Mucosa of descending colon (tissue), 3 donors: ENCODE results near the gene PSMB5. TPM values are rescaled to one million over a fixed set of nuclear protein-coding genes. Genes with fewer than 3 reads are reported as not detected.

Experiments used
- ATAC-seq: fragments of 200-7000 bp; cut with Tn5 transposase; one replicate; pipeline ENCODE4 v1.9.1; 2020; ENCODE audit warnings: mild to moderate bottlenecking, moderate library complexity
- DNase-seq, 3 donors: peaks; one replicate each; pipeline ENCODE4 v3.0.0-alpha.2; 2020
- H3K36me3 ChIP-seq: fragments of 200-600 bp; one replicate; pipeline ENCODE4 v1.8.0; 2021; ENCODE audit warnings: low read depth, mild to moderate bottlenecking
- H3K4me1 ChIP-seq: fragments of 200-600 bp; one replicate; pipeline ENCODE4 v1.8.0; 2021; ENCODE audit warnings: low read depth, mild to moderate bottlenecking
- H3K4me3 ChIP-seq: fragments of 200-600 bp; one replicate; pipeline ENCODE4 v1.8.0; 2021; ENCODE audit warnings: mild to moderate bottlenecking
- H3K9me3 ChIP-seq: fragments of 200-600 bp; one replicate; pipeline ENCODE4 v1.8.0; 2021; ENCODE audit warnings: mild to moderate bottlenecking
- intact Hi-C, 2 donors: fragments of 100-400 bp; cut with DNase I in 1 of 2; cut with micrococcal nuclease in 1 of 2; formaldehyde crosslinking; loops; one replicate each; pipeline versions ENCODE4 v1.11.0 to v1.11.1; 2022; cut with DNase I, micrococcal nuclease
- total RNA-seq, 3 donors: library from RNA; stranded (reverse); fragmentation: NEBNext Ultra II Directional in 2 of 3; extraction: Animal tissue kit (Norgen Biotek cat#: 25700) in 2 of 3; gene quantifications; one replicate each; pipeline versions ENCODE4 v1.2.1 to v1.2.4, GENCODE V29; 2021 to 2023
- TF ChIP-seq, protein P1 (sequence below): fragments of 200-600 bp; IDR thresholded peaks from one replicate; pipeline ENCODE4 v1.8.0; 2022; ENCODE audit warnings: antibody characterized with exemption, mild to moderate bottlenecking
- donor health status: DM: no; HTN: no; CAD: no; lungs with moderate emphysema.
- donor health status: DM: no; HTN: no; CAD: no.
- donor health status: DM: no; HTN: yes; CAD: no.

PSMB5 gene
- total RNA-seq, 3 donors from 2014 or later: 54.4 to 94.3 (median 92.5) TPM

DNA sequence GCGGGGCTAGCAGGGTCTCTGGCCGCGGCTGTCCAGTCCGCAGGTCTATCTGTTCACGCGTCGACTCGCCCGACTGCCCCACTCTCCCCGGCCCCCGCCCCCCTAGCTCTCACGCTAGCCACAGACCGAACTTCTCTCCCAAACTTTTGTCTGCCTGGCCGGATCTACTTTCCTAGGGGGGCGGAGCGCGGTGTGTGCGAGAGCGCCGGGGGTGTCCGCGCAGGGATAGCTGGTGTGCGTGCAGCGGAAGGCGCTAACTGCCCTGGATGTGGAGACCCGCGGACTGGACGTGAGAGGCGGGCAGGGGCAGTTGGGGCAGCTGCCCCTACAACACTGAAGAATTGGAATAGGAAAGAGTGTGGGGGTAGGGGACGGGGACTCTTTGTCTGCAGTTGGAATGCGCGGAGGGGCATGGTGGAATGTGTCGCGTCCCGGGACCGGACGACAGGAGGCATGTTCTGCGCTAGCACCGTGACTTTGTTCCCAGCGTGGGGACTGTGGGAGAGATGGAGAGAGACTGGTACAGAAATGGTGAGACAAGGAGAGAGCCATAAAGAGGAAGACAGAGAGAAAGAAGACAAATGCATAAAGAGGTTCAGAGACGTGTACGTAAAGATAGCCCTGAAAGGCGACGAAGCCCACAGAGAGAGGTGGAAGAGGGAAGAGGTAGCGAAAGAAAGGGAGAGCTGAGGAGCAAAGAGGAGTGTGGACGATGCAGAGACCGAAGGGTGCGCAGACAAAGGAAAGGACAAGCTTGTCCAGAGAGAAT lies 52.0 kb downstream of the PSMB5 start, which contains the start of gene AJUBA:
Gene AJUBA, minus strand, starts transcription at position 75 of the 769 bp plus-strand sequence. CDS start 285 bp downstream, outside the sequence.
- intact Hi-C loops: no loop called here
- H3K36me3 ChIP-seq: no peaks in the 10 kb centered on the region
- H3K4me1 ChIP-seq: peaks cover 26% of the 10 kb centered on the region

DNA sequence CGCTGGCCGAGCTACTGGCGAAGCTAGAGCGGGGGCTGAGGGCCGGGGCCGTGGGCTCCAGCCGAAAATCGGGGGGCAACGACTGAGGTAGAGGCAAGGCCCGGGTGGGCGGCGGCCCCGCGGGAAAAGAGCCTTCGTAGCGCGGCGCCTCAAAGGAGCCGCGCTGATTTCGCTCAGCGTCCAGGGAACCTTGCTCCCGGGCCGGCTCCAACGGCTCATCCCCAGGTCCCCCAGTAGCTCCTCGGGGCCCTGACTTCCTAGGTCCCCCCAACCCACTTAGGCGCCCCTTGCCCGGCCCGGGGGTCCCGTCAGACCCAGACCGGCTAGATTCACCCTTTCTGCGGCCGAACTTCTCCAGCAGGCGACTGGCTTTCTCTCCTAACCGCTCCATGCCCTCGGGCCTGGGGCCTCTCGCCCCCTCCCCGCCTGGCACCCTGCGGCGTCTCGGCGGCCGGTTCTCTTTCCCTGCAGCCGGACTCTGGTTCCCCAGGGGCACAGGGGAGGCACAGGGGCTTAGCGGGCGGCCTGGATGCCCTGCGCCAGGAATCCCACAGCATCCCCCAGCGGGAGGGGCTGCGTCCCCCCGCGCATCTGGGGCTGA lies 52.7 kb downstream of the PSMB5 start:
- no peaks in the 10 kb centered on the region for H3K36me3 ChIP-seq
- H3K4me1 ChIP-seq: peaks cover 32% of the 10 kb centered on the region
- ATAC-seq (no peak), DNase-seq (no peak)
- peak overlapping the region; percentile 26 for H3K4me3 ChIP-seq
- H3K9me3 ChIP-seq: no peaks in the 10 kb centered on the region
- TF ChIP-seq, protein P1, sequence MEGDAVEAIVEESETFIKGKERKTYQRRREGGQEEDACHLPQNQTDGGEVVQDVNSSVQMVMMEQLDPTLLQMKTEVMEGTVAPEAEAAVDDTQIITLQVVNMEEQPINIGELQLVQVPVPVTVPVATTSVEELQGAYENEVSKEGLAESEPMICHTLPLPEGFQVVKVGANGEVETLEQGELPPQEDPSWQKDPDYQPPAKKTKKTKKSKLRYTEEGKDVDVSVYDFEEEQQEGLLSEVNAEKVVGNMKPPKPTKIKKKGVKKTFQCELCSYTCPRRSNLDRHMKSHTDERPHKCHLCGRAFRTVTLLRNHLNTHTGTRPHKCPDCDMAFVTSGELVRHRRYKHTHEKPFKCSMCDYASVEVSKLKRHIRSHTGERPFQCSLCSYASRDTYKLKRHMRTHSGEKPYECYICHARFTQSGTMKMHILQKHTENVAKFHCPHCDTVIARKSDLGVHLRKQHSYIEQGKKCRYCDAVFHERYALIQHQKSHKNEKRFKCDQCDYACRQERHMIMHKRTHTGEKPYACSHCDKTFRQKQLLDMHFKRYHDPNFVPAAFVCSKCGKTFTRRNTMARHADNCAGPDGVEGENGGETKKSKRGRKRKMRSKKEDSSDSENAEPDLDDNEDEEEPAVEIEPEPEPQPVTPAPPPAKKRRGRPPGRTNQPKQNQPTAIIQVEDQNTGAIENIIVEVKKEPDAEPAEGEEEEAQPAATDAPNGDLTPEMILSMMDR: no peak
- intact Hi-C loops: no loop called here

More for the DNA sequence above, 52.0 kb downstream of the PSMB5 start, which contains the start of gene AJUBA:
- peak; percentile 87 to 92 (median 91) for DNase-seq
- H3K9me3 ChIP-seq: no peaks in the 10 kb centered on the region
- ATAC-seq: peak; percentile 75
- peak within 1 kb of the TSS; percentile 26 for H3K4me3 ChIP-seq
- TF ChIP-seq, protein P1: no peak

DNA sequence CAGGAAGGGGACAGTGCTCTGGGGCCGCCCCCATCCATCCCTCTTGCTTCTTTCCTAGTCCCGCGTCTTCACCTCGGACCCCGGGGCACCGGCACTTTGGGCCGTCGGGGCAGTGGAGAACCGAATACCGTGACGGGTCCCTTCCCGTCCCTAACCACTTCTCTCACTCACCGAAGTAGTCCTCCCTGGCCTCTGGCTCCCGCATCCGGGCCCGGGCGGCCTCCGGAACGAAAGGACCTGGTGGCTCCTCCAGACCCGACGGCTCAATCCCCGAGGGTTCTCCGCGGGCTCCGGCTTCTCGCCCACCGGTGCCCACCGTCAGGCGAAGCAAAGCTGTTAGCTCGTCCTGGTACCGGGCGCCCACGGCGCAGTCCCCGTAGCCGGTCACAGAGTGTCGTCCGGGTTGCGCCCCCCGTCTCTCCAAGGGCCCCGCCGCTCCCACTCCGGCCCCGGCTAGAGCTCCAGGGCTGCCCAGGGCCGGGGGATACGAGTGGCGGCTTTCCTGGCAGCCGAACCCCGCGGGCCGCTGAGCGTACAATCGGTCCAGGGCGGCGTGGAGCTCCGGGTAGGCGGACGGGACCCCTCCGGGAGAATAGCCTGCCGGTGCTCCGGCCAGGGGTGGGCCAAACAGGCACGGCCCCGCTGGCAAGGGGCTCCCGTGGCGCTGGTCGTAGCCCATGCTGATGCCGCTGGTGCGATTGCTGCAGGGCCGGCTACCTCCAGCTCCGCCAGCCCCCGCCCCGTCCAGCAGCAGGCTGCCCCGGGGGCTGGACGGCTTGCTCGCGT lies 53.4 kb downstream of the PSMB5 start:
- TF ChIP-seq, protein P1: no peak
- Histone ChIP-seq H3K9me3 (no peaks in the 10 kb centered on the region), H3K36me3 (no peaks in the 10 kb centered on the region), H3K4me1 (peaks cover 39% of the 10 kb centered on the region), H3K4me3 (peak overlapping the region; percentile 26)
- intact Hi-C loops: no loop called here
- ATAC-seq (no peak), DNase-seq (peak in 1 of 3 donors; percentile 43)

DNA sequence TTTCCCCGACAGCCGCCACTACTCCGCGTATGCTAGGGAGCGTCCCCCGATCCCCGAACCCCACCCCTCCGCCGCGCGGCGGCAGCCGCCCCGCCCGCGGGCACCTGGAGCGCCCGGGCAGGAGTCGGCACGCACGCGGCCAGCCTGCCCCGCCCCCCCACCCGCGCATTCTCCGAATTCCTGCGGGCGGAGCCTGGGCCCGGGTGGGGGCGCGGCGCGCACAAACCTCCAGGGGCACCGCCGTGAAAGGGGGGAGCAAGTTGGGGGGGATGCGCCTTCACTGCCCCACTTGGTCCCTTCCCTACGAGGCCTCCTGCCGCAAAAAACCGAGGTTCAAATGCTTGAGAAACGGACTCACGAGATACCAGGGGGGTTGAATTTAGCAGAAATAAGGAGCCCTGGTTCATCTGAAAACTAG lies 54.0 kb downstream of the PSMB5 start:
- peak; percentile 31 for ATAC-seq
- peaks cover 39% of the 10 kb centered on the region for H3K4me1 ChIP-seq
- H3K4me3 ChIP-seq: no peak overlapping the region
- TF ChIP-seq, protein P1: no peak
- H3K36me3 ChIP-seq: no peaks in the 10 kb centered on the region
- intact Hi-C loops: no loop called here
- peak in 2 of 3 donors; percentile 43 to 76 for DNase-seq
- no peaks in the 10 kb centered on the region for H3K9me3 ChIP-seq

DNA sequence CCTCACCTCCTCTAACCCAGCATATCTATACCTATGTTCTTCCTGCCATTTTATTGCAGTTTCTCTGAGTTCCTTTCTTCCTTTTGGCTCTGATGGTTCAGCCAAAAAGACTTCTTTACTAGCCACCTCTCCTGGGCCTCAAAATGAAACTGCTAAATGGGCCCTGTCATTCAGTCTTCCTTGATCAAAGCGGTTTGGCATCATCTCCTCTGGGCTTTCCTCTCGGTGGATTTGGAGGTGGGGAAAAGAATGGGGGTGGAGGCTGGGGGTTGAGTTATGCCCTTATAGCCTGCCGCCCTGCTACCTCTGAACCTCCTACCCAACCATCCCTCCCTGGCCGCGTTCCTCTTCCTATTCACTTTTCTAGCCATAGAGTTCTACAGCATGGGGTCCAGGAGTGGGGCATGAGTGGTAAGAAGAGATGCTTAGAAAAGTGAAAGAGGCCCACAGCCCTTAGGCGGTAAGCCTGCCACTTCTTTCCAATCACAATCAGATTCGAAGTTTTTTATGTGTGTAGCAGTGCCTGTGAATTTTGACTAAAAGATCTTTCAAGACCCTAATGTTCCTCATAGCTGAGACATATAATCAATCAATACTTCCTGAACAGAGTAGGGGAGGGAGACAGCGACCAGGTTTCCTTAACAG lies 54.8 kb downstream of the PSMB5 start:
- peaks cover 39% of the 10 kb centered on the region for H3K4me1 ChIP-seq
- no peaks in the 10 kb centered on the region for H3K9me3 ChIP-seq
- ATAC-seq (no peak), DNase-seq (no peak)
- intact Hi-C loops: no loop called here
- TF ChIP-seq, protein P1: no peak
- no peak overlapping the region for H3K4me3 ChIP-seq
- H3K36me3 ChIP-seq: no peaks in the 10 kb centered on the region
